Spleen (tissue), 11 donors: ENCODE results near the gene RAD9A. TPM values are rescaled to one million over a fixed set of nuclear protein-coding genes. Genes with fewer than 3 reads are reported as not detected.
A peak's percentile ranks its signal among the peaks of the same experiment; 100 is the strongest.

Experiments
- DNase-seq: peaks from one replicate; pipeline ENCODE4 v3.0.0-alpha.2; 2020
- H3K27ac ChIP-seq, 8 donors: fragments of 200-600 bp; sonication (generic) in 7 of 8; 1 replicate in 4 of 8; 2 replicates in 4 of 8; pipeline versions ENCODE4 v1.5.0 to v1.8.0; 2016 to 2021; ENCODE audit warnings: inconsistent platforms in 4 of 8, mild to moderate bottlenecking in 4 of 8, moderate library complexity in 1 of 8
- H3K27me3 ChIP-seq, 7 donors: fragments of 200-600 bp; sonication (generic) in 6 of 7; replicated peaks in 1 of 7; 1 replicate in 4 of 7; 2 replicates in 3 of 7; pipeline versions ENCODE4 v1.5.0 to v1.8.0; 2016 to 2021; ENCODE audit warnings: inconsistent platforms in 3 of 7, mild to moderate bottlenecking in 1 of 7
- H3K36me3 ChIP-seq, 6 donors: fragments of 200-600 bp; sonication (generic) in 5 of 6; 1 replicate in 4 of 6; 2 replicates in 2 of 6; pipeline versions ENCODE4 v1.5.0 to v1.8.0; 2016 to 2021; ENCODE audit warnings: inconsistent platforms in 2 of 6
- H3K4me1 ChIP-seq, 6 donors: fragments of 200-600 bp; sonication (generic) in 5 of 6; 1 replicate in 3 of 6; 2 replicates in 3 of 6; pipeline versions ENCODE4 v1.5.0 to v1.8.0; 2016 to 2021; ENCODE audit warnings: inconsistent platforms in 3 of 6
- H3K4me3 ChIP-seq, 8 donors: fragments of 200-600 bp; sonication (generic) in 7 of 8; 1 replicate in 4 of 8; 2 replicates in 4 of 8; pipeline versions ENCODE4 v1.5.0 to v1.8.0; 2016 to 2021; ENCODE audit warnings: inconsistent platforms in 4 of 8, mild to moderate bottlenecking in 4 of 8, moderate library complexity in 2 of 8
- H3K9me3 ChIP-seq, 8 donors: fragments of 200-600 bp; sonication (generic) in 7 of 8; 1 replicate in 4 of 8; 2 replicates in 4 of 8; pipeline versions ENCODE4 v1.5.0 to v1.8.0; 2016 to 2021; ENCODE audit warnings: inconsistent platforms in 4 of 8
- POLR2A ChIP-seq, 3 donors: fragments of 450-650 bp; IDR thresholded peaks; one replicate each; pipeline ENCODE4 v1.5.1; 2017; ENCODE audit warnings: antibody characterized with exemption in 3 of 3, mild to moderate bottlenecking in 1 of 3
- POLR2AphosphoS5 ChIP-seq, 3 donors: sonication (generic); formaldehyde crosslinking; IDR thresholded peaks; one replicate each; pipeline ENCODE4 v1.5.1; 2017; ENCODE audit warnings: antibody characterized with exemption in 3 of 3
- WGBS, 5 donors: extraction: QIAGEN DNeasy Blood & Tissue Kit in 3 of 5; methylation state at CpG; one replicate each; pipeline versions ENCODE4 v1.1.5 to v1.1.7; 2013 to 2018; 5-methylcytosine and 5-hydroxymethylcytosine counted together
- intact Hi-C: fragments of 100-400 bp; cut with DNase I; formaldehyde crosslinking; loops from one replicate; pipeline ENCODE4 v1.15.0; 2023; ENCODE audit warnings: low total_unique reads
- polyA plus RNA-seq, 3 donors: library from polyadenylated mRNA; stranded (reverse); fragments of 200-250 nt; gene quantifications; one replicate each; pipeline ENCODE4 v1.2.1, GENCODE V29; 2013
- total RNA-seq, 7 donors: library from RNA; depleted of rRNA in 3 of 7; stranded (reverse); fragments of >200 nt in 3 of 7; fragmentation: NEBNext Ultra II Directional in 4 of 7; extraction: Animal tissue kit (Norgen Biotek cat#: 25700) in 4 of 7; gene quantifications; one replicate each; pipeline versions ENCODE4 v1.1.0 to v1.2.1, GENCODE V29; 2016 to 2021
- TF ChIP-seq, protein P1 (sequence below), 11 experiments: fragments of 200-600 bp in 7 of 11; fragments of 450-650 bp in 4 of 11; sonication (generic) in 4 of 11; IDR thresholded peaks in 8 of 11; conservative IDR thresholded peaks in 3 of 11; 1 replicate in 7 of 11; 2 replicates in 4 of 11; pipeline versions ENCODE4 v1.4.0 to v1.8.0; 2016 to 2021; ENCODE audit warnings: antibody characterized with exemption in 11 of 11, inconsistent platforms in 4 of 11, mild to moderate bottlenecking in 1 of 11
- donor health status: healthy with polysubstance abuse.
- donor health status: DM: no; HTN: no; CAD: no; lungs with moderate emphysema.
- donor health status: DM: no; HTN: no; CAD: no.
- donor health status: Bipolar disorder and iron deficiency.
- donor health status: healthy.
- donor health status: DM: no; HTN: no; CAD: no.
- donor health status: DM: yes; HTN: yes; CAD: no.

RAD9A gene
- total and polyA plus RNA-seq, 10 donors = 18.2 to 44.8 (median 30.1) TPM

DNA sequence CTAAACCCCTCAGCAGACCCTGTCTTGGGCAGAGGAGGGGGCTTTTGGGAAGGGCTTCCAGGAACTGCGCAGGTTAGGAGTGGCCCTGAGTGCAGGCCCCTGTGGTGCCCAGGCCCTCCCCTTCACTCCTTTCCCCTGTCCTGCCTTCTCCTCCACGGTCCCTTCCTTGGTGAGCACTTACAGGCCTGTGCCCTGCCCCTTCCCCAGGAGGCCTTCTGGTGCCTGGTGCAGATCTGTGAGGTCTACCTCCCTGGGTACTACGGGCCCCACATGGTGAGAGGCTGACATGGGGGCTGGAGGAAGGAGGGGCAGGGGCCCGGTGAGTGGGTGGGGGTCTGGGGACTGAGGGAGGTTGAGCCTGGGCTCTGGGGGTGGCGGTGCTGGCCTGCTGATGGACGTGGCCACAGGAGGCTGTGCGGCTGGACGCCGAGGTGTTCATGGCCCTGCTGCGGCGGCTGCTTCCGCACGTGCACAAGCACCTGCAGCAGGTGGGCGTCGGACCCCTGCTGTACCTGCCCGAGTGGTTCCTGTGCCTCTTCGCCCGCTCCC is 14.7 kb downstream of the RAD9A start:
- H3K27ac ChIP-seq = peak overlapping the region; percentile 66 to 99 (median 96)

DNA sequence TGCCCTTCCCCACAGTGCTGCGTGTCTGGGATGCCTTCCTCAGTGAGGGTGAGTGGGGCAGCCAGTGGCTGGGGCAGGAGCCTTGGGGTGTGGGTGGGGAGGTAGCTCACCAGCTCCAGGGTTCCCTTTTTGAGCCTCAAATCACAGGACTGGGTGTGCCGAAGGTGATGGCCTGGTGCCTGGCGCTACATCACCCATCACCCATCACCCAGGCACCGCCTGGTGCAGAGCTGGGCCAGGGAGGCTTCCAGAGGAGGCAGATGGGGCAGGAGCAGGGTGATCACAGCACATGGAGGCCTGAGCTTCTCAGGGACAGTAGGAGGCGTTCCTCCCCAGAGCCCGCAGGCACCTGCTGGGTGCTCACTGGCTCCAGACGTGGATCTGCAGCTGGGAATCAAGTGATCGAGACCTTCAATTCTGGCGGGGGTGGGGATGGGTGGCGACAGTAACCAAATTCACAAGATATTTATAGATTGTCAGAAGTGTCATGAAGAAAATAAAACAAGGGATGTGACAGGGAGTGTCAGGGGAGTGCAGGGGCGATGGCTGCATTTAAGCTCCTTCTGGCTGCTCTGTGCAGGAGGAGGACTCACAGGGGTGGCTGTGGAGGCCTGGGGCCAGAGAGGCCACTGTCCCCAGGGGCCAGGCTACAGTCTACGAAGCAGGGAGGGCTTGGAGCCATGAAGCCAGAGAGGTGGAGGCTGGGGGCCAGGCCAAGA is 15.3 kb downstream of the RAD9A start:
- intact Hi-C loops = no loop called here
- Histone ChIP-seq H3K36me3 (peaks cover 0 to 50% (median 6%) of the 10 kb centered on the region in 6 donors), H3K27me3 (peaks cover 0 to 29% (median 0%) of the 10 kb centered on the region in 7 donors), H3K27ac (peak overlapping the region; percentile 66 to 99 (median 96)), H3K4me3 (peak overlapping the region in 6 of 8 donors; percentile 10 to 75 (median 22)), H3K9me3 (no peaks in the 10 kb centered on the region), H3K4me1 (peaks cover 46 to 100% (median 93%) of the 10 kb centered on the region in 6 donors)
- 37 to 58% (median 44%) methylated on average over 8 to 12 of the region's 12 CpGs for WGBS, 5 donors
- peak; percentile 13 to 48 (median 45) for TF ChIP-seq POLR2AphosphoS5 (IDR thresholded peaks at IDR 0.05)
- no peak for TF ChIP-seq POLR2A (IDR thresholded peaks at IDR 0.05)
- DNase-seq = peak; percentile 83

More for the DNA sequence above, 14.7 kb downstream of the RAD9A start:
- WGBS, 5 donors = 77 to 83% (median 80%) methylated on average over 4 to 18 of the region's 18 CpGs
- TF ChIP-seq, protein P1, sequence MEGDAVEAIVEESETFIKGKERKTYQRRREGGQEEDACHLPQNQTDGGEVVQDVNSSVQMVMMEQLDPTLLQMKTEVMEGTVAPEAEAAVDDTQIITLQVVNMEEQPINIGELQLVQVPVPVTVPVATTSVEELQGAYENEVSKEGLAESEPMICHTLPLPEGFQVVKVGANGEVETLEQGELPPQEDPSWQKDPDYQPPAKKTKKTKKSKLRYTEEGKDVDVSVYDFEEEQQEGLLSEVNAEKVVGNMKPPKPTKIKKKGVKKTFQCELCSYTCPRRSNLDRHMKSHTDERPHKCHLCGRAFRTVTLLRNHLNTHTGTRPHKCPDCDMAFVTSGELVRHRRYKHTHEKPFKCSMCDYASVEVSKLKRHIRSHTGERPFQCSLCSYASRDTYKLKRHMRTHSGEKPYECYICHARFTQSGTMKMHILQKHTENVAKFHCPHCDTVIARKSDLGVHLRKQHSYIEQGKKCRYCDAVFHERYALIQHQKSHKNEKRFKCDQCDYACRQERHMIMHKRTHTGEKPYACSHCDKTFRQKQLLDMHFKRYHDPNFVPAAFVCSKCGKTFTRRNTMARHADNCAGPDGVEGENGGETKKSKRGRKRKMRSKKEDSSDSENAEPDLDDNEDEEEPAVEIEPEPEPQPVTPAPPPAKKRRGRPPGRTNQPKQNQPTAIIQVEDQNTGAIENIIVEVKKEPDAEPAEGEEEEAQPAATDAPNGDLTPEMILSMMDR (IDR thresholded peaks at IDR 0.05 in 8 of 11, conservative IDR thresholded peaks at IDR 0.05 in 3 of 11) = no peak
- peak in 1 of 3 donors; percentile 56 for TF ChIP-seq POLR2AphosphoS5 (IDR thresholded peaks at IDR 0.05)
- no peak for TF ChIP-seq POLR2A (IDR thresholded peaks at IDR 0.05)
- H3K36me3 ChIP-seq = peaks cover 0 to 50% (median 6%) of the 10 kb centered on the region in 6 donors
- peaks cover 0 to 28% (median 0%) of the 10 kb centered on the region in 7 donors for H3K27me3 ChIP-seq
- peak overlapping the region in 6 of 8 donors; percentile 10 to 75 (median 22) for H3K4me3 ChIP-seq
- DNase-seq = no peak
- peaks cover 46 to 97% (median 89%) of the 10 kb centered on the region in 6 donors for H3K4me1 ChIP-seq
- intact Hi-C loops = no loop called here
- no peaks in the 10 kb centered on the region for H3K9me3 ChIP-seq

DNA sequence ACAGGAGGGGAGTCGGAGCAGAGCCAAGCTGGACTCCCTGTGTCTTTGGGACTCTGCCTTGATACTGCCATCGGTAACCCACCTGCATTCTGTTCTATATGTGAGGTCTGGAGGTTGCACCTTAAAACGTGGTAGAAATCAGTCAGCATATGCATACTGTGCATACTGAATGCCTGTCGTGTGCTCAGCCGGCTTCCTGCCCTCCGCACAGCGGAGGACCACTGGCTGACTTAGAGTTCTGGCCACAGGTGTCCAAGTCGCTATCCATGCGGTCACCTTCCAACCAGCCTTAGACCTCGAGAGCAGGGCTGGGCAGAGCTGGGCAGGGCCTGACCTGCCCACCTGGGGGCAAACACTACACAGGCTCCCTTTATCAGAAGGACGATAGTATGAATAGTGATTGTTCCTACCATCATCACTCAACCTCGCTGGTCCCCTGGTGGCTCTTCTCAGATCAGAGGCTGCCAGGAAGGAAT is 15.9 kb downstream of the RAD9A start:
- no peak for DNase-seq
- Histone ChIP-seq H3K27me3 (peaks cover 0 to 34% (median 0%) of the 10 kb centered on the region in 7 donors), H3K36me3 (peaks cover 0 to 50% (median 6%) of the 10 kb centered on the region in 6 donors), H3K9me3 (no peaks in the 10 kb centered on the region), H3K4me1 (peaks cover 46 to 100% (median 93%) of the 10 kb centered on the region in 6 donors), H3K27ac (peak overlapping the region; percentile 65 to 99 (median 96)), H3K4me3 (peak overlapping the region in 4 of 8 donors; percentile 18 to 75 (median 32))
- TF ChIP-seq POLR2A (IDR thresholded peaks at IDR 0.05) (no peak), POLR2AphosphoS5 (IDR thresholded peaks at IDR 0.05) (no peak)
- TF ChIP-seq, protein P1 (IDR thresholded peaks at IDR 0.05 in 8 of 11, conservative IDR thresholded peaks at IDR 0.05 in 3 of 11) = no peak
- intact Hi-C loops = no loop called here
- 55 to 70% (median 66%) methylated on average over 11 to 12 of the region's 12 CpGs for WGBS, 5 donors

DNA sequence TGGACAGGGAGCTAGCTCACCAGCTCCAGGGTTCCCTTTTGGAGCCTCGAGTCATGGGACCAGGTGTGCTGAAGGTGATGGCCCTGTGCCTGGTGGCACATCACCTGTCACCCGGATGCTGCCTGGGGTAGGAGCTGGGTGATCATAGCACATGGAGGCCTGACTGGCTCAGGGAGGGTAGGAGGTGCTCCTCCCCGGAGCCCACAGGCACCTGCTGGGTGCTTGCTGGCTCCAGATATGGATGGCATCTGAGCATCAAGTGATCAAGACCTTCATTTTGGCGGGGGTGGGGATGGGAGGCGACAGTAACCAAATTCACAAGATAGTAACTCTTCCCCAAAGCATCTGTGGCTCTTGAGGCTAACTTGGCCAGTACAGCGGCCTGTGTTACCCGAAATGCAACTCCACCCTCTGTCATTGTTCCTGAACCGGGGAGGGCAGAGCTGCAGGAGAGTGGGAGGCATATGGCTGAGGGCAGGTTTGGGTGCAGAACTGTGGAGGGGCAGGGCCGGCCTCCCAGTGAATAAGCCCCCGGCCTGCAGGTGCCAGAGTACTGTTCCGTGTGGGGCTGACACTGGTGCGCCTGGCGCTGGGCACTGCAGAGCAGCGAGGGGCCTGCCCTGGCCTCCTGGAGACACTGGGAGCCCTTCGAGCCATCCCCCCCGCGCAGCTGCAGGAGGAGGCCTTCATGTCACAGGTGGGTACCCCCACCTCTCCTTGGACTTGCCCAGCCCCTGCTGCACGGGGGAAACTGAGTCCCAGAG is 16.8 kb downstream of the RAD9A start:
- TF ChIP-seq, protein P1 (IDR thresholded peaks at IDR 0.05 in 8 of 11, conservative IDR thresholded peaks at IDR 0.05 in 3 of 11) = no peak
- TF ChIP-seq POLR2AphosphoS5 (IDR thresholded peaks at IDR 0.05) (no peak), POLR2A (IDR thresholded peaks at IDR 0.05) (no peak)
- Histone ChIP-seq H3K36me3 (peaks cover 0 to 50% (median 6%) of the 10 kb centered on the region in 6 donors), H3K27ac (peak overlapping the region; percentile 65 to 99 (median 96)), H3K9me3 (no peaks in the 10 kb centered on the region), H3K27me3 (peaks cover 0 to 38% (median 0%) of the 10 kb centered on the region in 7 donors), H3K4me3 (peak overlapping the region in 7 of 8 donors; percentile 2 to 75 (median 42)), H3K4me1 (peaks cover 37 to 100% (median 91%) of the 10 kb centered on the region in 6 donors)
- peak; percentile 79 for DNase-seq
- intact Hi-C loops = no loop called here
- WGBS, 5 donors = 32 to 57% (median 41%) methylated on average over 5 to 18 of the region's 18 CpGs
